Measurements from ENCODE around the gene GHR.
"Not testable (repeated sequence)": the region's sequence is repeated elsewhere in the genome, so short reads cannot be mapped to it uniquely, and the experiment has no call there.

The GHR gene

GRCh38 chr5:42680046-42680445 is 256.8 kb downstream of the GHR start:
- ChIA-PET POLR2A (ENCODE audit: low non-redundant PET) (no interaction called here), CTCF (no interaction called here)
- no peak for DNase-seq (ENCODE audit: low spot score)
- TF ChIP-seq, protein P1, sequence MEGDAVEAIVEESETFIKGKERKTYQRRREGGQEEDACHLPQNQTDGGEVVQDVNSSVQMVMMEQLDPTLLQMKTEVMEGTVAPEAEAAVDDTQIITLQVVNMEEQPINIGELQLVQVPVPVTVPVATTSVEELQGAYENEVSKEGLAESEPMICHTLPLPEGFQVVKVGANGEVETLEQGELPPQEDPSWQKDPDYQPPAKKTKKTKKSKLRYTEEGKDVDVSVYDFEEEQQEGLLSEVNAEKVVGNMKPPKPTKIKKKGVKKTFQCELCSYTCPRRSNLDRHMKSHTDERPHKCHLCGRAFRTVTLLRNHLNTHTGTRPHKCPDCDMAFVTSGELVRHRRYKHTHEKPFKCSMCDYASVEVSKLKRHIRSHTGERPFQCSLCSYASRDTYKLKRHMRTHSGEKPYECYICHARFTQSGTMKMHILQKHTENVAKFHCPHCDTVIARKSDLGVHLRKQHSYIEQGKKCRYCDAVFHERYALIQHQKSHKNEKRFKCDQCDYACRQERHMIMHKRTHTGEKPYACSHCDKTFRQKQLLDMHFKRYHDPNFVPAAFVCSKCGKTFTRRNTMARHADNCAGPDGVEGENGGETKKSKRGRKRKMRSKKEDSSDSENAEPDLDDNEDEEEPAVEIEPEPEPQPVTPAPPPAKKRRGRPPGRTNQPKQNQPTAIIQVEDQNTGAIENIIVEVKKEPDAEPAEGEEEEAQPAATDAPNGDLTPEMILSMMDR (conservative IDR thresholded peaks at IDR 0.05; ENCODE audit: low read depth): no peak
- H3K27ac ChIP-seq: no peak overlapping the region

DNA sequence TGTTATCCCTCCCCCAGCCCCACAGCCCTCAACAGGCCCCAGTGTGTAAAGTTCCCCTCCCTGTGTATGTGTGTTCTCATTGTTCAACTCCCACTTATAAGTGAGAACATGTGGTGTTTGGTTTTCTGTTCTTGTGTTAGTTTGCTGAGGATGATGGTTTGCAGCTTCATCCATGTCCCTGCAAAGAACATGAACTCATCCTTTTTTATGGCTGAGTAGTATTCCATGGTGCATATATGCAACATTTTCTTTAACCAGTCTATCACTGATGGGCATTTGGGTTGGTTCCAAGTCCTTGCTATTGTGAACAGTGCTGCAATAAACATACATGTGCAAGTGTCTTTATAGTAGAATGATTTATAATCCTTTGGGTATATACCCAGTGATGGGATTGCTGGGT is 261.8 kb downstream of the GHR start:
- H3K27ac ChIP-seq; POLR2A ChIA-PET (ENCODE audit: low non-redundant PET); CTCF ChIA-PET; DNase-seq (ENCODE audit: low spot score): not testable (repeated sequence)

DNA sequence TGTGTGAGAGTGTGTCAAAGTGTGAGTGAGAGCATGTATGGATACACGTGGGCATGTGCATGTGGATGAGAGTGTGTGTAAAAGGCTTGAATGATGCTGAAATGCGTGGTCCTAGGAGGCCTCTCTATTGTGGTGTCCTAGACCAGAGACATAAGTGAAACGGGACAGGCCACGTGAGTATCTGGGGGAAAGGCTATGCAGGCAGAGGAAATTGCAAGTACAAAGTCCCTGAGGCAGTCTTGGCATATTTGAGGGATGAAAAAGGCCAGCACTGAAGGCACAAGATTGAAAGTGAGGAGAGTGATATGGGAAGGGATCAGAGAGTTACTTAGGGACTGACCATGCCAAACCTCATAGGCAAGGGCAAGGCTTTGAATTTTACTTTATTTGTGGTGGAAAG is 266.2 kb downstream of the GHR start:
- CTCF ChIA-PET: interaction anchor here (0.6 kb wide), 1 partner anchor 40 kb away, joined by 3 read pairs; no protein-coding TSS in a partner anchor
- TF ChIP-seq, protein P1 (conservative IDR thresholded peaks at IDR 0.05; ENCODE audit: low read depth): no peak

GRCh38 chr5:42691413-42691937 is 268.2 kb downstream of the GHR start:
- H3K27ac ChIP-seq: no peak overlapping the region
- ChIA-PET CTCF (no interaction called here), POLR2A (ENCODE audit: low non-redundant PET) (no interaction called here)
- no peak for DNase-seq (ENCODE audit: low spot score)
- TF ChIP-seq, protein P1 (conservative IDR thresholded peaks at IDR 0.05; ENCODE audit: low read depth): no peak

More for the DNA sequence above, 266.2 kb downstream of the GHR start:
- no peak overlapping the region for H3K27ac ChIP-seq
- POLR2A ChIA-PET (ENCODE audit: low non-redundant PET): no interaction called here
- DNase-seq (ENCODE audit: low spot score): no peak

GRCh38 chr5:42701351-42702059 is 278.3 kb downstream of the GHR start:
- H3K27ac ChIP-seq: no peak overlapping the region
- CTCF ChIA-PET: no interaction called here
- TF ChIP-seq, protein P1 (conservative IDR thresholded peaks at IDR 0.05; ENCODE audit: low read depth): no peak
- POLR2A ChIA-PET (ENCODE audit: low non-redundant PET): no interaction called here
- no peak for DNase-seq (ENCODE audit: low spot score)

DNA sequence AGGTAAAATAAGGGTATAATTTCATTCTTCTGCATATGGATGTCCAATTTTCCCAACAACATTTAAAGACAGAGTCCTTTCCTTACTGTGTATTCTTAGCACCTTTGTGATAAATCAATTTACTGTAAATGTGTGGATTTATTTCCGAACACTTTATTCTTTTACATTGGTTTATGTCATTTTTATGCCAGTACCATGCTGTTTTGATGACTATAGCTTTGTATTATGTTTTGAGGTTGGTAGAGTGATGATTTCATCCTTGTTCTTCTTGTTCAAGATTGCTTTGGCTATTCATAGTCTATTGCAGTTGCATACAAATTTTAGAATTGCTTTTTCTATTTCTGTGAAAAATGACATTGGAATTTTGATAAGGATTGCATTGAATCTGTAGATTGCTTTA is 280.0 kb downstream of the GHR start:
- no peak for DNase-seq (ENCODE audit: low spot score)
- TF ChIP-seq, protein P1 (conservative IDR thresholded peaks at IDR 0.05; ENCODE audit: low read depth): no peak
- no peak overlapping the region for H3K27ac ChIP-seq
- ChIA-PET POLR2A (ENCODE audit: low non-redundant PET) (no interaction called here), CTCF (interaction anchor here (0.7 kb wide), 1 partner anchor 72 kb away, joined by 3 read pairs; no protein-coding TSS in a partner anchor)

- ChIA-PET CTCF (no interaction called here), POLR2A (ENCODE audit: low non-redundant PET) (no interaction called here)
- TF ChIP-seq, protein P1 (conservative IDR thresholded peaks at IDR 0.05; ENCODE audit: low read depth): no peak
- H3K27ac ChIP-seq: no peak overlapping the region
- DNase-seq (ENCODE audit: low spot score): no peak
These were observed 292.5 kb downstream of the GHR start for GRCh38 chr5:42715785-42716184.
